Urinary bladder (tissue), 4 donors: ENCODE results near the gene DDX25. TPM values are rescaled to one million over a fixed set of nuclear protein-coding genes. Genes with fewer than 3 reads are reported as not detected.

ENCODE experiments used
- DNase-seq: peaks from one replicate; pipeline ENCODE4 v3.0.0-alpha.2; 2015; ENCODE audit errors: extremely low spot score
- H3K27ac ChIP-seq: one replicate; pipeline ENCODE4 v1.5.1; 2013; ENCODE audit warnings: low read depth, mild to moderate bottlenecking, moderate library complexity
- H3K36me3 ChIP-seq: one replicate; pipeline ENCODE4 v1.6.1; 2013; ENCODE audit warnings: mild to moderate bottlenecking, moderate library complexity; ENCODE audit not compliant: insufficient read depth
- H3K4me1 ChIP-seq: one replicate; pipeline ENCODE4 v1.6.1; 2013; ENCODE audit warnings: mild to moderate bottlenecking, moderate library complexity; ENCODE audit not compliant: insufficient read depth
- H3K4me3 ChIP-seq: one replicate; pipeline ENCODE4 v1.5.1; 2013; ENCODE audit warnings: low read depth, low read length
- WGBS: extraction: QIAGEN DNeasy Blood & Tissue Kit; methylation state at CpG from one replicate; pipeline ENCODE4 v1.1.7; 2013; 5-methylcytosine and 5-hydroxymethylcytosine counted together
- polyA plus RNA-seq: library from polyadenylated mRNA; stranded (reverse); fragments of 200-250 nt; gene quantifications from one replicate; pipeline ENCODE4 v1.2.3, GENCODE V29; 2013
- total RNA-seq: library from RNA; depleted of rRNA; stranded (reverse); fragments of >200 nt; gene quantifications from one replicate; pipeline ENCODE4 v1.2.3, GENCODE V29; 2014
- donor health status: healthy with polysubstance abuse.
- donor health status: healthy.

The DDX25 gene
- total and polyA plus RNA-seq, 2 donors, result 0.19 to 0.32 TPM

GRCh38 chr11:125933030-125933813, 28.9 kb downstream of the DDX25 start:
- H3K27ac ChIP-seq, result no peak overlapping the region
- DNase-seq, result no peak
- no peaks in the 10 kb centered on the region for H3K36me3 ChIP-seq
- H3K4me3 ChIP-seq, result no peak overlapping the region
- WGBS, result 75% methylated on average over 12 of the region's 12 CpGs
- no peaks in the 10 kb centered on the region for H3K4me1 ChIP-seq

- Histone ChIP-seq H3K4me3 (no peak overlapping the region), H3K4me1 (no peaks in the 10 kb centered on the region), H3K27ac (no peak overlapping the region), H3K36me3 (no peaks in the 10 kb centered on the region)
- WGBS, result 97% methylated on average over 8 of the region's 8 CpGs
- DNase-seq, result no peak
These were observed 30.2 kb downstream of the DDX25 start for GRCh38 chr11:125934473-125934872.

GRCh38 chr11:125935056-125935455, 30.7 kb downstream of the DDX25 start:
- 98% methylated on average over 2 of the region's 2 CpGs for WGBS
- no peaks in the 10 kb centered on the region for H3K36me3 ChIP-seq
- no peak overlapping the region for H3K27ac ChIP-seq
- DNase-seq, result no peak
- H3K4me3 ChIP-seq, result no peak overlapping the region
- H3K4me1 ChIP-seq, result no peaks in the 10 kb centered on the region

- no peak for DNase-seq
- H3K4me3 ChIP-seq, result no peak overlapping the region
- no peaks in the 10 kb centered on the region for H3K4me1 ChIP-seq
- H3K36me3 ChIP-seq, result no peaks in the 10 kb centered on the region
- 44% methylated on average over 12 of the region's 12 CpGs for WGBS
- H3K27ac ChIP-seq, result no peak overlapping the region
These were observed 31.4 kb downstream of the DDX25 start for GRCh38 chr11:125935618-125936199.

- Histone ChIP-seq H3K27ac (no peak overlapping the region), H3K4me3 (no peak overlapping the region), H3K36me3 (no peaks in the 10 kb centered on the region), H3K4me1 (no peaks in the 10 kb centered on the region)
- 92% methylated on average over 5 of the region's 5 CpGs for WGBS
- no peak for DNase-seq
These were observed 34.1 kb downstream of the DDX25 start for GRCh38 chr11:125938418-125938817.

- Histone ChIP-seq H3K27ac (no peak overlapping the region), H3K4me1 (no peaks in the 10 kb centered on the region), H3K4me3 (no peak overlapping the region), H3K36me3 (no peaks in the 10 kb centered on the region)
- DNase-seq, result no peak
- WGBS, result 48% methylated on average over 4 of the region's 4 CpGs
These were observed 34.8 kb downstream of the DDX25 start for GRCh38 chr11:125939081-125939521.

- Histone ChIP-seq H3K4me3 (no peak overlapping the region), H3K27ac (no peak overlapping the region), H3K36me3 (no peaks in the 10 kb centered on the region), H3K4me1 (no peaks in the 10 kb centered on the region)
- WGBS, result 94% methylated on average over 4 of the region's 4 CpGs
- DNase-seq, result no peak
These were observed 35.8 kb downstream of the DDX25 start for GRCh38 chr11:125940145-125940544.

- no peaks in the 10 kb centered on the region for H3K4me1 ChIP-seq
- H3K4me3 ChIP-seq, result no peak overlapping the region
- whole genome bisulfite sequencing, result 90% methylated on average over 4 of the region's 4 CpGs
- DNase-seq, result no peak
- no peak overlapping the region for H3K27ac ChIP-seq
- no peaks in the 10 kb centered on the region for H3K36me3 ChIP-seq
These were observed 36.9 kb downstream of the DDX25 start for GRCh38 chr11:125941267-125941618.

- no peak for DNase-seq
- H3K4me3 ChIP-seq, result no peak overlapping the region
- H3K4me1 ChIP-seq, result no peaks in the 10 kb centered on the region
- no peak overlapping the region for H3K27ac ChIP-seq
- 43% methylated on average over 20 of the region's 20 CpGs for WGBS
- H3K36me3 ChIP-seq, result no peaks in the 10 kb centered on the region
These were observed 37.6 kb downstream of the DDX25 start for GRCh38 chr11:125941619-125942611.

- no peaks in the 10 kb centered on the region for H3K36me3 ChIP-seq
- WGBS, result 92% methylated on average over 12 of the region's 12 CpGs
- no peaks in the 10 kb centered on the region for H3K4me1 ChIP-seq
- H3K27ac ChIP-seq, result no peak overlapping the region
- H3K4me3 ChIP-seq, result no peak overlapping the region
- no peak for DNase-seq
These were observed 38.6 kb downstream of the DDX25 start for GRCh38 chr11:125942771-125943428.

- 89% methylated on average over 9 of the region's 9 CpGs for WGBS
- DNase-seq, result no peak
- H3K36me3 ChIP-seq, result no peaks in the 10 kb centered on the region
- H3K4me1 ChIP-seq, result no peaks in the 10 kb centered on the region
- no peak overlapping the region for H3K27ac ChIP-seq
- no peak overlapping the region for H3K4me3 ChIP-seq
These were observed 39.5 kb downstream of the DDX25 start for GRCh38 chr11:125943661-125944349.

GRCh38 chr11:125944350-125945010, 40.2 kb downstream of the DDX25 start:
- H3K4me3 ChIP-seq, result no peak overlapping the region
- no peak for DNase-seq
- no peak overlapping the region for H3K27ac ChIP-seq
- WGBS, result 84% methylated on average over 13 of the region's 13 CpGs
- no peaks in the 10 kb centered on the region for H3K36me3 ChIP-seq
- no peaks in the 10 kb centered on the region for H3K4me1 ChIP-seq
